ENCODE measurements around the gene GNAS. TPM values are rescaled to one million over a fixed set of nuclear protein-coding genes. Genes with fewer than 3 reads are reported as not detected.

The GNAS gene
- total RNA-seq, 1 donor from 2014 or later: 744 TPM

DNA sequence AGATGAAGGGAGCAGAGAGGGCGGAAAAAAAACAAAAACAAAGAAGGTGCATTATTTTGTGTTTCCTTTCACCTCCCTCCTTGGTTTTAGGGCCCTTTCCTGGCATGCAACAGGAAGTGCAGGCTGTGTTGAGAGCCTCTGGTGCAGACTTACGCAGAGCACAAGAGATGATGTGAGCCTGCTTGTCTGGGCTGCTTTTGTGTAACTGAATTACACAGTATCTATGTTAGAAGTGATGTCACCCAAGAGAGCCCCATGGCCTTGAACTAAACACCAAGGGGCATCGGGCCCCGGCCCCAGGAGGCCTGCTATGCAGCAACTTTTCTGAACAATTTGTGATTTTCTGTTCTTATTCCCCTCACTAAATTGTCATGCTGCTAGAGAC lies 25.5 kb downstream of the GNAS start:
- Histone ChIP-seq H3K4me1 (no peaks in the 10 kb centered on the region), H3K27ac (no peak overlapping the region), H3K9me3 (no peaks in the 10 kb centered on the region), H3K36me3 (no peaks in the 10 kb centered on the region), H3K27me3 (ENCODE audit: low read depth) (no peaks in the 10 kb centered on the region), H3K4me3 (no peak overlapping the region)
- ATAC-seq (no peak), DNase-seq (no peak)
- intact Hi-C loops (cut with DNase I): no loop called here
- TF ChIP-seq, protein P1, sequence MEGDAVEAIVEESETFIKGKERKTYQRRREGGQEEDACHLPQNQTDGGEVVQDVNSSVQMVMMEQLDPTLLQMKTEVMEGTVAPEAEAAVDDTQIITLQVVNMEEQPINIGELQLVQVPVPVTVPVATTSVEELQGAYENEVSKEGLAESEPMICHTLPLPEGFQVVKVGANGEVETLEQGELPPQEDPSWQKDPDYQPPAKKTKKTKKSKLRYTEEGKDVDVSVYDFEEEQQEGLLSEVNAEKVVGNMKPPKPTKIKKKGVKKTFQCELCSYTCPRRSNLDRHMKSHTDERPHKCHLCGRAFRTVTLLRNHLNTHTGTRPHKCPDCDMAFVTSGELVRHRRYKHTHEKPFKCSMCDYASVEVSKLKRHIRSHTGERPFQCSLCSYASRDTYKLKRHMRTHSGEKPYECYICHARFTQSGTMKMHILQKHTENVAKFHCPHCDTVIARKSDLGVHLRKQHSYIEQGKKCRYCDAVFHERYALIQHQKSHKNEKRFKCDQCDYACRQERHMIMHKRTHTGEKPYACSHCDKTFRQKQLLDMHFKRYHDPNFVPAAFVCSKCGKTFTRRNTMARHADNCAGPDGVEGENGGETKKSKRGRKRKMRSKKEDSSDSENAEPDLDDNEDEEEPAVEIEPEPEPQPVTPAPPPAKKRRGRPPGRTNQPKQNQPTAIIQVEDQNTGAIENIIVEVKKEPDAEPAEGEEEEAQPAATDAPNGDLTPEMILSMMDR (IDR thresholded peaks at IDR 0.05): no peak

DNA sequence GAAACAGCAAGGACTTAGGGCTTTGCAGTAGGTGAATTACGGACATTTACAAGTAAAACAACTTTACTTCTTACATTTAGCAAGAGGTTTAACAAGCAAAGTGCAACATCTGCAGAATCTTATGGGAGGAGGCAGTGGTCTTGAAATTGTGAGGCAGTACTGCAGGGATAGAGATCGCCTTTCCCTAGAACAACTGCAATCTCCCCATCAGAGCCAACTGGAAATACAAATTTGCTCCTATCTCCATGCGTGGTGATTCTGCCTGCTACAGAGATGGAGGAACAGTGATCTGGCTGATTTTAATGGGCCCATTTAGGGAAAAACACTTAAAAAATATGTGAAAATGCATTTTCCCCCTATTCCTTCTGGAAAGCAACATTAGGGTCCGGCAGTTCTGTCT lies 25.9 kb downstream of the GNAS start:
- Histone ChIP-seq H3K27ac (no peak overlapping the region), H3K4me3 (no peak overlapping the region), H3K36me3 (no peaks in the 10 kb centered on the region), H3K9me3 (no peaks in the 10 kb centered on the region), H3K27me3 (ENCODE audit: low read depth) (no peaks in the 10 kb centered on the region), H3K4me1 (no peaks in the 10 kb centered on the region)
- no peak for DNase-seq
- intact Hi-C loops (cut with DNase I): no loop called here
- TF ChIP-seq, protein P1 (IDR thresholded peaks at IDR 0.05): no peak
- ATAC-seq: no peak

DNA sequence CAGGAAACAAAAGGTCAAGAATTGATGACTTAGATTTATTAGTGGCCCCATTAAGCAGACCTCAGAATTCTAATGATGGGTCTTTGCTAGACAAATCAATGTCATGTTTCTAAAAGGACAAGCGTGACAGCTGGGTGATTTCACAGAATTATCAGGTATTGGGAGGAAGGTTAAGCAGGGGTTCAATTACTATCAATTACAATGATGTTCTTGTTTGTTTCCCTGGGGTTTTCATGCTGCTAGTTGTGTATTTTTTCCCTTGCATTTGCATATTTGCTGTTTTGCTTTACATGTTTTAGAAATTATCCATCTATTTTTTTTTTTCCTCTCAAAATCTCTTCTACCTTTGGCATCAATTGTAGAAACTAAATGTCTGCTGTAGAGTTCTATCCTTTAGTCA lies 27.9 kb downstream of the GNAS start:
- H3K9me3 ChIP-seq: no peaks in the 10 kb centered on the region
- H3K4me1 ChIP-seq: no peaks in the 10 kb centered on the region
- H3K27ac ChIP-seq: no peak overlapping the region
- H3K27me3 ChIP-seq (ENCODE audit: low read depth): no peaks in the 10 kb centered on the region
- ATAC-seq (no peak), DNase-seq (no peak)
- H3K36me3 ChIP-seq: no peaks in the 10 kb centered on the region
- TF ChIP-seq, protein P1 (IDR thresholded peaks at IDR 0.05): no peak
- intact Hi-C loops (cut with DNase I): no loop called here
- H3K4me3 ChIP-seq: no peak overlapping the region

DNA sequence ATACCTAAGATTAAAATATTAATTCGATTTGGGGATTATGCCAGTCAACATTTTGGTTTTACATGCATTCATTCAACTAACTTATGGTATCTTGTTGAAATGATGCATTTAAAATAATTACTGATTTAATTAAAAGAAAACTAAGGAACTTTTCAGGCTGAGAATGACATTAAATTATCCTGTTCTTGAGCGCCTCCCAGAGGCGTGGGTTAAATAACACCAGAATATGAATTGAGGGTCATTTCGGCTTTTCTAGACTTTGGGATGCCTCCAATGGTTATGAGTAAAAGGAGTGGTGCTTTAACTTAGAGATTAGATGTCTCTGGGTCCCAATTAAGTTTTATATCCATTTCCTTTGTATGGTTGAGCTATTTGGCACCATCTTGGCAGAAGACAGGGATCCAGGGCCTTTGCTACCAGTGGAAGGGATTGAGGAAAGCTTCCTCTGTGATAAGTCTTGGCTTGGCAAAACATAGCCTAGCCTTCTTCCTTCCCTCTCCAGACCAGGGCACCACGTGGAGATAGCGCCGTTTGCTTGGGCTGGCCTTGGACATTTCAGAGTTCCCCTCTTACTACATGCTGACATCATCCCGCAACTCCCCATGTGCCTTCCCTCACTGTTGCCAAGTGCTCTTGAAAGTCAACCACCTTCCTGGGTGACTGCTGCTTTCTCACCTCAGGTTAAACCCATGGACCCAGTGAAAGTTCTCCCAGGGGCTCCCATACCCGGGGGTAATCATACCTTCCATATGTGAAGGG lies 28.7 kb downstream of the GNAS start:
- intact Hi-C loops (cut with DNase I): no loop called here
- H3K27ac ChIP-seq: no peak overlapping the region
- no peaks in the 10 kb centered on the region for H3K9me3 ChIP-seq
- ATAC-seq: no peak
- no peaks in the 10 kb centered on the region for H3K36me3 ChIP-seq
- TF ChIP-seq, protein P1 (IDR thresholded peaks at IDR 0.05): no peak
- no peak for DNase-seq
- no peaks in the 10 kb centered on the region for H3K27me3 ChIP-seq (ENCODE audit: low read depth)
- no peaks in the 10 kb centered on the region for H3K4me1 ChIP-seq
- no peak overlapping the region for H3K4me3 ChIP-seq

DNA sequence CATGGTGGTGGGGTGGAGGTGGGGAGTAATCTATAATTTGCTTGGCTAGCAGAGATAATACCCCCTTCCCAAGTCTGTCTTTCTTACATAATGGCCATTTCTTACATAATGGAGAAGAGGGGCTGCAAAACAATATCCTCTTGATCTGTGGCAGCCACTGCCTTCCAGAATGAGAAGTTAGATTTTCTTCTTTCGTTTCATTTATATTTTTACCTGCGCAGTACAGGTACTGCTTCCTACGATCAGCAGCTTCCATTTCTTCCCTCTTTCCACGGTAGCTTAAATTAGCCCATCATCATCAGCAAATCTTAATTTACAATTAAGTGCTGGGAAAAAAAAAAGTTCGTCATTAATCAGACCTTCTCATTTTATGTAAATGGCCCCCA lies 30.2 kb downstream of the GNAS start:
- ATAC-seq (no peak), DNase-seq (no peak)
- intact Hi-C loops (cut with DNase I): no loop called here
- no peaks in the 10 kb centered on the region for H3K36me3 ChIP-seq
- no peaks in the 10 kb centered on the region for H3K9me3 ChIP-seq
- no peak overlapping the region for H3K27ac ChIP-seq
- no peak overlapping the region for H3K4me3 ChIP-seq
- TF ChIP-seq, protein P1 (IDR thresholded peaks at IDR 0.05): no peak
- H3K4me1 ChIP-seq: no peaks in the 10 kb centered on the region
- H3K27me3 ChIP-seq (ENCODE audit: low read depth): no peaks in the 10 kb centered on the region

All from lower lobe of right lung (tissue), 2 donors.